Dermis blood vessel endothelial cell (primary cell): Measurements from ENCODE around the gene AKAP12. TPM values are rescaled to one million over a fixed set of nuclear protein-coding genes. Genes with fewer than 3 reads are reported as not detected.
A peak's percentile ranks its signal among the peaks of the same experiment; 100 is the strongest.
"Not testable (repeated sequence)": the region's sequence is repeated elsewhere in the genome, so short reads cannot be mapped to it uniquely, and the experiment has no call there.

Experiments
- DNase-seq: peaks from one replicate; pipeline ENCODE4 v3.0.0; 2010
- total RNA-seq: library from RNA; depleted of rRNA; stranded (reverse); fragments of >200 nt; gene quantifications from 2 replicates; pipeline ENCODE4 v1.2.3, GENCODE V29; 2014

AKAP12 gene
- total RNA-seq, 1 donor from 2014 or later: 699 TPM

DNA sequence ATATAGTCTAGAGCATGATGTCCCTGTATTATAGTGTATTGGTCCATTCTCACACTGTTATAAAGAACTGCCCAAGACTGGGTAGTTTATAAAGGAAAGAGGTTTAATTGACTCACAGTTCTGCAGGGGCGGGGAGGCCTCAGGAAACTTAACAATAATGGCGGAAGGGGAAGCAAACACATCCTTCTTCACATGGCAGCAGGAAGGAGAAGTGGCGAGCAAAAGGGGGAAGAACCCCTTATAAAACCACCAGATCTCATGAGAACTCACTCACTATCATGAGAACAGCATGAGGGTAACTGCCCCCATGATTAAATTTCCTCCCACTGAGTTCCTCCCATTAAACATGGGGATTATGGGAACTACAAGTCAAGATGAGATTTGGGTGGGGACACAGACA, 75.9 kb downstream of the AKAP12 start:
- not testable (repeated sequence) for DNase-seq

DNA sequence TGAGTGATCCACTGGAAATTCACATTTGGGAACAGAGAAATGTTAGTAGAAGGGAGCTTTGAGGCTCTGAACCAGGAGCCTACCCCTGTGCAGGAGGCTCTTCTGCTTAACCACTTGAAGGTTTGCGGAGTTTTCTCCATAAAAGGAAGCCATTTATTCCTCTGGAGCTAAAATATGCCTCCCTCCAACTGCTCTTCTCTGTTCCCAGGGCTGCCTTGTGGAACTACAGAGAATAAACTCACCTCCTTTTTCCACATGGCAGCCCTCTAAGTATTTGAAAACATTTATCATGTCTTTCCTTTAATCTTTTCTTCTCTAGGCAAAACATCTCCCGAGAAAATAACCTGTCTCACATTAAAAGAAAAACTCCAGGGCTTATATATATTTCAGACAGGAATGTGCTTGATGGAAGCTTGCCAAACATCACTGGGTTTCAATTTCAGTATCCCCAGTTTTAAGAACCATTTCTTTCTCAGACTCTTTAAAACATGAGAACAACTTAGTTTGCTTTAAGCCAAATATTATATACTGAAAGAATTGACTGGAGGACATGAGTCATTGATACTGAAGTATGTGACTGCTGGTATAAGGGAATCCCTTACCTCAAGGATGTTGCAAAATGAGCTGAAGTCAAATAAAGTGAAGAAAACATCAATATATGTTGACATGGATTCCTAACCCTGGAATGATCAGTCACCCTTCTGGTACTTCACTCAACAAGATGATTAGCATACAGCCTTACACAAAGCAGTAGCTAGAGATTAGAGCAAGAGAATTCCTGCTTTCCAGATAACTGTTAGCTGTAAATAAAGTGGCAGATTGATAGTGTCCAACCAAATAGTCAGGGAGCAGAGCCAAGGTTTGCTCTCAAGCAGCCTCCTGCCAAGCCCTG, 77.6 kb downstream of the AKAP12 start:
- peak; percentile 57 for DNase-seq

DNA sequence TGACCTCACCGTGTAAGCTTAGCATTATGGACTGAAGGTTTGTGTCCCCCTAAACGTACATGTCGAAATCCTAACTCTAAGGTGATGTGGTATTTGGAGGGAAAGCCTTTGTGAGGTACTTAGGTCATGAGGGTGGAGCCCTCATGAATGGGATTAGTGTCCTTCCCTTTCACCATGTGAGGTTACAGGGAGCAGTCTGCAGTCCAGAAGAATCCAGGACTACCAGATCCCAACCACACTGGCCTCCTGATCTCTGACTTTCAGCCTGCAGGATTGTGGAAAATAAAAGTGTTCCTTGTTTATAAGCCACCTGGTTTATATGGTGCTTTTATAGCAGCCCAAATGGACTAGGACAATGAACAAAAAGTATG, 78.2 kb downstream of the AKAP12 start:
- DNase-seq: no peak

DNA sequence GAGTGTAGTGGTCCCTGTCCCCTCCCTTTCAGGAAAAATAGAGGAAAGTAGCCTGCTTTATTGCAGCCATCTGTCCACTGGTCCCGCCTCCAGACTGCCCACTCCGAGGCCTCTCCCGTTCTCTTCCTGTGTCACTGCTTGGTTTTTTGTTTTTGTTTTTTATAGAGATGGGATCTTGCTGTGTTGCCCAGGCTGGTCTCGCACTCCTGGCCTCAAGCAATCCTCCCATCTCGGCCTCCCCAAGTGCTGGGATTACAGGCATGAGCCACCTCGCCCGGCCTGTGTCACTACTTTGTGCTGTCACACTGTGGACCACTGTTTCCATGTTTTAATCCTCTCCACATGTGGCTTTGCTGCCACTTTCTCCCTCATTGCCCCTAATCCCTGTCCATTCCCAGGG, 80.4 kb downstream of the AKAP12 start:
- DNase-seq: no peak

DNA sequence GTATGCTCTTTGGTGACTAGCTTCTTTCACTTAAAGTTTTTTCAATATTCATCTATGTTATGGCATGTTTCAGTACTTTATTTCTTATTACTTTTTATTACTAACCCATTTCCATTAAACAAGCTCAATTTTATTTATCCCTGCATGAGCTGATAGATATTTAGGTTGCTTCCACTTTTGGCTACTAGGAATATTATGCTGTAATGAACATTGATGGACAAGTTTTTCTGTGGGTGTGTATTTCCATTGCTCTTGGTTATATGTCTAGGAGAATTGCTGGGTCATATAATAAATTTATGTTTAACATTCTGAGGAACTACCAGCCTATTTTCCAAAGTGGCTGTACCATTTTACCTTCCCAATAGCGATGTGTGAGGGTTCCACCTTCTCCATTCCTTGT, 81.7 kb downstream of the AKAP12 start:
- no peak for DNase-seq

DNA sequence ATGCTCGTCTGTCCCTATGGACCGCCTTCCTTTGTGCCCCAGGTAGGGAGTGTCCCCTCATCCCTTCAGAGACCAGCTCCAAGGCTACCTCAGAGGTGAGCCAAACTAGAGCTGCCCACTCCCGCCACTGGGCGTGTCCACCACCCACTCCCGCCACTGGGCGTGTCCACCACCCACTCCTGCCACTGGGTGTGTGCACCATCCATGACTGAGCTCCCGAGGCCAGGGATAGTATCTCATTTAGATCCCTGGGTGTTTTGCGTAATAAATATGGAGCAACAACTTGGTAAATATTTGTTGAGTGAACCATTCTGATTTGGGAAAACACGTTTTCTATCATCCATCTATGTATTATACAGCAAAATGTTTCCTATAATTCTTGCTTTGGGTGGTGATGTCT, 82.8 kb downstream of the AKAP12 start:
- no peak for DNase-seq

DNA sequence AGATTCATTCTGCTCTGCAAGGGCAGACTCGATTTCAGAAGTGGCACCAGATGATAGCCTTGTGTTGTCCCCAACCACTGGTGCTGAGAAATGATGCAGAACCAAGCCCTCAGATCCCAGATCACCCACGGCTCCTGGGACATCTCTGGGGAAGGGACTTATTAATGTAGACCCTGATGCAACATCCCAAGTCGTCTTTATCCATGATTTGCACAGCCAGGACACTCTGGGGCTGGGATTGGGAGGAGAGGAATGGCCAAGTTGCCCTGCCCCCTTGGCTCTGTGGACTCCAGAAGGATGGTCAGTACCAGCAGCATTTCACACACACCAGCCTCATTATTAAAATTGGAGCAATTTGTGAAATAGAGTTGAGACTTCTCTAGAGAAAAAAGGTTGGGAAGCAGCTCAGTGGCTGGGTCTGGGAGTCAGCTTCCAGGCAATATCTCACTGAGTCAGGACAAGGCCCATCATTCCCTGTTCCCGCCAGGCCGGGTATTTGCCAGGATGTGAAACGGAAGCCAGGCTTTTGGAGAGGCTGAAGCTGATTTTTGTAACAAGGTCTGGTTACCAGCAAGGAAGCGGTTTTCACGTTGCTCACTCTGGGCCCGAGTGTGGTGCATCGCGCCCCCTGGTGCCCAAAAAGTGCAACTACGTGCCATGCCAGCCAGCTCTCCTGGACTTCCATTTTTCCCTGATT, 84.2 kb downstream of the AKAP12 start:
- DNase-seq: peak; percentile 95

DNA sequence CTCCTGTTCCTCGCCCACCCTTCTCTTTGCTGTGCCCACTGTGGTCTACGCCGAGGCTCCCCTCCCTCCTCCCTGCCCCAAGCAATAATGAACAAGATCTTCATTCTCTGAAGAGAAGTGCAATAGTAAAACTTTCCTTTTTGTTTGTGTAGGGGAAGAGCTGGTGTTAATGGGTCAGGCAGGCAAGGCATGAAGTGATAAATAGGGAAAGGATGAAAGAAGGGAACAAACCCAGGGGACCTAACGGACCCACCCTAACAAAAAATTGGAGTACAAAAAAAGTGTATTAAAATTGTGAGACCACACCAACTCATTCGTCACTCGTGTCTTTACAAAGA, 84.7 kb downstream of the AKAP12 start:
- no peak for DNase-seq

DNA sequence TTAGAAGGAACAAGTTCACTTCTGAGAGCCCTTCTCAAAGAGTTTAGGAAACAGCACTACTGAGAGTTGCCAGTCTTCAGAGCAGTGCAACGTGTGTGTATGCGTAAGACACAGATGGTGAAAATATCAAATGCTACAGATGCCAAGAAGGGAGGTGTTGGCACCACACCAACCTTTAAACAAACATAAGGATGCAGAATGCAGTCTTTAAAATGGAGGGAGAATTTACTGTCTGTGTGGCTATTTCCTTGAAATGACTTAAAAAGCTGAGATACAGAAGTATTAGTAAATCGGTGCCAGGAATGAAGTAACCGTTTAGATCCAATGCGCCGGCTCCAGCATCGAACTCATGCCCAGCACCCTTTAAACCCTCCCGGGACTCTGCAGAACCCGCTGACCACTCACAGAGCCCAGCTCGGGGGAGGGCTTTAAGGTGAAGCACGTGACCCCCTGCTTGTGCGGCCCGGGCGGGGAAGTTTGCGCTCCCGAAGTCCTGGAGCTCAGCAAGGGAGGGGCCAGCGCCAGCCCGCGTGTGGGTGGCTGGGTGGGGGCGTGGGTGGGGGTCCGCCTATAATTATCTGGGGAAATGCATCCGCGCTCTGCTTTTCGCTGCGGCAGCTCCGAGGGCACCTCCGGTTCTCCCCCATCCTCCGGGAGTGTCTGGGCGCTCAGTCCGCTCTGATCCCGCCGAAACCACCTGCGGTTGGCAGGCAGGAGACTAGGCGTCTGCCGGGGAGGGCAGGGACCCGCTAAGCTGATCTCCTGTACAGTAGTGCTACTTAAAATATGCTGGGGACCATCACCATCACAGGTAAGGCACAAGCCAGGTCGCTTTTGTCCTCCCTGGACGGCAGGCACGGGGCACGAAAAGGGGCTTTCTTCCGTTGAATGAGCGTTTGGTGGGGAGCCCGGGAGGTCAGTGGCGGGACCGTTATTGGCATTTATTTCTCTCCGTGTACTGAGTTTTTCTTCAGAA, 85.6 kb downstream of the AKAP12 start:
- DNase-seq: peak; percentile 93

DNA sequence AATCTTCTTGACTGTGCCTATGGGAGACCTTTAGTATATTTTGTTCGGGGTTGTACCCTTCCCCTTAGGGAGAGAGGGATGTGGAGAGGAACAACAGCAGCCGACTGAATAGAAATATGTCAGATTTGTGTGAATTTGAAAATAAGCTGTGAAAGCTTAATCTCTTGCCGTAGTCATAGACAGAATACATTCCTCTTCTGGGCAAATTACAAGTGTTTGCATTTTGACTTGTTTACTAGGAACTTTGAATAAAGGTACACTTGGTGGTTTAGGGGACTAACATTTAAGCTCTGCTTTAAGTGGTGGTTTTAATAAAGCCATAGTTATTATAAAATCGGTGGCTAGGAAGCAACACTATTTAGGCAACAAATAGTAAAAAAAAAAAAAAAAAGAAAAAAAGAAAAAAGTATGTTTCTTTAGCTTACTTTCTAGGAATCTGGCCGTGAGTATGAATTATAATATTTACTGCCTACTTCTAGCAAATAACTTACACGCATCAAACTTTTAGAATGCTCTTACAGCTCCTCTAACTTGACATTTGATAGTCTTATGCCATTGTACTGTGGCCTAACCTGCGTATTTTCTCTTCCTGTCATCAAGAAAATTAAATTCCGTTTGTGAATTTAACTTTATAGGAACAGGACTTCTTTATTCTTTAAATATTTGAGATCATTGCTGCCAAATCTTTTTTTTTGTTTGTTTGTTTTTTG, 86.5 kb downstream of the AKAP12 start:
- peak; percentile 33 for DNase-seq

DNA sequence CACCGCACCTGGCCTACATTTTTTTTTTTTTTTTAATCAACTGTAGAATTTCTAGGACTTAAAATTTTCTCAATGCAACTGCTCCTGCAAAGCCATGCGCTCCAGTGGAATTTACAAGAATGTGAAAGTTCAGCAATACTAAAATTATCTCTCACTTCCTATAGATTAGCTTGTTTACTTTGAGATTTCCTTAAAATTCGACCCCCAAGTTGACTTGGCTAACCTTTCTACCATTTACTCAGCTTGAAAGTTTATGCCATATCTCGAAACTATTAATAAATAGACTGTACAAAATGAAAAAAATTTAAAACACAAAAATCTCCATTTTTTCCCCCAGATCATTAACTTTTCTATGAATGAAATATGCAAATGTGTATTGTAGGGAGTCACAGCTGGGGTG, 87.3 kb downstream of the AKAP12 start:
- DNase-seq: no peak

DNA sequence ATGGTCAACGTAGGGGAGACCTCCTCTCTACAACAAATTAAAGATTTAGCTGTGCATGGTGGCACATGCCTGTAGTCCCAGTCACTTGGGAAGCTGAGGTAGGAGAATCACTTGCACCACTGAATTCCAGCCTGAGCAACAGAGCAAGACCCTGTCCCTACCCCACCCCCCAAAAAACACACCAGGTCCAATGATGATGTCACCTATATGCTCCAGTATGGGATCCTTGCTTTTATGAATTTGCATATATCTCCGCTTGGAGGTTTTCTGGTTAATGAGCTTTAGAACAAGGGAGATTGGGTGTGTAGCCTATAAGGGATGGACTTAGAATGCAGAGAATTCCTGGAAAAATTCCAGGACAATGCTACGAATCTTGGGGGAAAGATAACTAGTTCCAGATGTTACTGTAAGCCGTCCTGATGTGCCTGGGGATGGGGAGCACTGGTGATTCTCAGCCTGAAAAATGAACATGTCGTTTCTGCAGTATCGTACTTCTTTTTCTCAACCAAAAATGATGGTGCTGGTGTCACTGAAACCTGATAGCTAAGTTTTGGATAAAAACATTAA, 90.4 kb downstream of the AKAP12 start:
- DNase-seq: no peak

DNA sequence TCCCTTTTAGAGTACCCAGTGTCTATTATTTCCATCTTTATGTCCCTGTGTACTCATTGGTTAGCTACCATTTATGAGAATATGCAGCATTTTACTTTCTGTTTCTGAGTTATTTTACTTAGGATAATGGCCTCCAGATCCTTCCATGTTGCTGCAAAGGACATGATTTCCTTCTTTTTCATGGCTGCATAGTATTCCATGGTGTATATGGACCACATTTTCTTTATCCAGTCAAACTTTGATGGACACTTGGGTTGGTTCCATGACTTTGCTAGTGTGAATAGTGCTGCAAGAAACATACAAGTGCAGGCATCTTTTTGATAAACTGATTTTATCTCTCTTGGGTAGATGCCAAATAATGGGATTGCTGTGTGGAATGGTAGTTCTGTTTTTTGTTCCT, 96.2 kb downstream of the AKAP12 start:
- DNase-seq: no peak

DNA sequence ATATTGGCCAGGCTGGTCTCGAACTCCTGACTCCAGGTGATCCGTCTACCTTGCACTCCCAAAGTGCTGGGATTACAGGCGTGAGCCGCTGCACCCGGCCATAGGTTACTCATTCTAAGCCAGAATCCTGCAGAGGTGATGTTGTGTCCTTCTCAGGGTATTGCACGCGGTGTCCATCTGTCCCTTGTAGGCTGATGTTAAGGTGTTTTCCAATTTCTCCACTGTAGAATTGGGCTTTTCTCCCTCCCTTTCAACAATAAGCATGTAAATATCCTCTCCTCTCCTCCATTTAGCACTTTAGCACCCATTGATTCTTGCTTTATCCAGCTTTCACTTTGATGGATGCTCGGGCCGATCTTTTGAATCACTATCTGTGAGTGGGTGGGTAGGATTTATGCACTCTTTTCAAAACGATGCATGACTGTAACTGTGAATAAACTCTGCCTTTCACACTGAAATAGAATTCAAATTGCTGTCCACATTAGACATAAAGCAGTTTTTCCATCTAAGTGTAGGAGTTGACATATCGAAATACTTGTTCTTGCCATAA, 99.0 kb downstream of the AKAP12 start:
- no peak for DNase-seq

DNA sequence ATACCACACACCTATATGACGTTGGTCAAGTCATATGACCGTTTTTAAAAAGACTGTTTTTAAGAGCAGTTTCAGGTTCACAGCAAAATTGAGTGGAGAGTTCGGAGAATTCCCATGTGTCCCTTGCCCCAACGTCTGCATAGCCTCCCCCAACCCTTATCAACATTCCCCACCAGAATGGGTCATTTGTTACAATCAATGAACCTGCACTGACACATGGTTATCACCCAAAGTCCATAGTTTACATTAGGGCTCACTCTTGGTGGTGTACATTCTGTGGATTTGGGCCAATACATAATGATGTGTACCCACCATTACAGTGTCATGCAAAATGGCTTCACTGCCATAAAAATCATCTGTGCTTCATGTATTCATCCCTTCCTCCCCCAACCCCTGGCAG, 99.6 kb downstream of the AKAP12 start:
- DNase-seq: no peak

DNA sequence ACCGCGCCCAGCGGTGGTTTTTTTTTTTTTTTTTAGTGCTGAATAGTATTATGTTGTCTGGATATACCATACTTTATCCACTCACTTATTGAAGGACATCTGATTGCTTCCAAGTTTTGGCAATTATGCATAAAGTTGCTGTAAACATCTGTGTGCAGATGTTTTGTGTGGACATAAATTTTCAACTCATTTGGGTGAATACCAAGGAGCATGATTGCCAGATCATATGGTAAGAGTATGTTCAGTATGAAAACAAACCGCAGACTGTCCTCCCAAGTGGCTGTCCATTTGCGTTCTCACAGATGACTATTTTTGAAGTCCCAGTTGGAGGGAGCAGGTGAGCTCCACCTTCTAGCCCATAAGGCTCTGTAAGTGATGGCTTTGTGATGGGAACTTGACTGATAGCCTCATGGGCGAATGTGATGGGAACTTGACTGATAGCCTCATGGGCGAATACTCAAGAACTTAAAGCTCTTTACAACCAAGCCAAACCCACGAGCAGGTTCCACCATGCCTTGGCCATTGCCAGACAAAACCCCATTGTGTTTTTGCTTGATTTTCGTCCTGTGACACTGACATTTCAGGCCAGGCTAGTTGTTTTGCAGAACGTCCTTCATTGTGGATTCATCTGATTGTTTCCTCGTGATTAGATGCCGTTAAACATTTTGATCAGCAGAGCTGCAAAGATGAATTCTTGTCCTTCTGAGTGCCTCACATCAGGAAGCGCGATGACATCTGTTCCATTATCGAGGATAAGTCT, 100.6 kb downstream of the AKAP12 start:
- no peak for DNase-seq

DNA sequence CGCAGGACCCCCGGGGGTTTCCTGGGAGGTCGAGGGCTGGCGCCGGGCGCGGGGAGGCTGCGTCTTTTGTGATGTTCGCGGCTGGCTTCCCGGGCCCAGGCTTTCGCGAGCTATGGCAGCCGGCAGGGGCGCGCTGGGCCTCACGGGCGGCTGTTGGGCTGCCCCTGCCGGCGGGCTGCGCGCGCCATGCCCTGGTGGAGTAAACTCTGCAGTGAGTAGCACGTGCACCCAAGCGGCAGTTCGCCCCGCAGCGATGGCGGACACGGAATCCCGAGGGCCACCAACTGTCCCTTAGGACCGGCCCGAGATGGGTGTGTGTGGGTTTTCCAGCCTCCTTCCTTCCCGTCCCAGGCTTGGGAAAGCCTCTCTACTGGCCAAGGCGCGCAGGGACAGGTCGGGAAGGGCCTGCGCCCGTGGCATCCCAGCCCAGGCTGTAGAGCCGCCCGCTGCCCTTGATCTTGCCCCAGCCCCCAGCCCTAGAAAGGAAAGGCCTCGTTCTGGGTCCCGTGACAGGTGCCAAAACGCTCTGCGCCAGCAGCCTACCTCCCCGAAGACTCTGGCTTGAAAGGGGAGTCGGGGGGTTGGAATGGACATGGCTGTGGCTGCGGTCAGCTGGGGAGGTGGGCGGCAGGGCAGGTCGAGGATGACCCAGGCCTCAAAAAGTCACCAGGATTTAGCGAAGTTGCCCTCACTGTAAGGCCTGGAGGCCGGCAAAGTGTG, 101.9 kb downstream of the AKAP12 start:
- DNase-seq: no peak

DNA sequence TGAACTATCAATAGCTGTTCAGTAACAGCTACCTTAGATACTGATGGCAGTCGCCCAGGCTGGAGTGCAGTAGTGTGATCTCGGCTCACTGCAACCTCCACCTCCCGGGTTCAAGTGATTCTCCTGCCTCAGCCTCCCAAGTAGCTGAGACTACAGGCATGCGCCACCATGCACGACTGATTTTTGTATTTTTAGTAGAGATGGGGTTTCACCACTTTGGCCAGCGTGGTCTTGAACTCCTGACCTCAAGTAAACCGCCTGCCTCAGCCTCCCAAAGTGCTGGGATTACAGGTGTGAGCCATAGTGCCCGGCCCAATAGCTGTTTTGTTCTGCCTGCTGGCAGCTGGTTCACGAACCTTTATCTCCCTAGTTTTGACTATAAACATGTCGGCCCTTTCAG, 103.0 kb downstream of the AKAP12 start:
- DNase-seq: not testable (repeated sequence)

DNA sequence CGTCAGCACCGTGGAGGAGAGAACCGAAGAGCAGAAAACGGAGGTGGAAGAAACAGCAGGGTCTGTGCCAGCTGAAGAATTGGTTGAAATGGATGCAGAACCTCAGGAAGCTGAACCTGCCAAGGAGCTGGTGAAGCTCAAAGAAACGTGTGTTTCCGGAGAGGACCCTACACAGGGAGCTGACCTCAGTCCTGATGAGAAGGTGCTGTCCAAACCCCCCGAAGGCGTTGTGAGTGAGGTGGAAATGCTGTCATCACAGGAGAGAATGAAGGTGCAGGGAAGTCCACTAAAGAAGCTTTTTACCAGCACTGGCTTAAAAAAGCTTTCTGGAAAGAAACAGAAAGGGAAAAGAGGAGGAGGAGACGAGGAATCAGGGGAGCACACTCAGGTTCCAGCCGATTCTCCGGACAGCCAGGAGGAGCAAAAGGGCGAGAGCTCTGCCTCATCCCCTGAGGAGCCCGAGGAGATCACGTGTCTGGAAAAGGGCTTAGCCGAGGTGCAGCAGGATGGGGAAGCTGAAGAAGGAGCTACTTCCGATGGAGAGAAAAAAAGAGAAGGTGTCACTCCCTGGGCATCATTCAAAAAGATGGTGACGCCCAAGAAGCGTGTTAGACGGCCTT, 110.0 kb downstream of the AKAP12 start:
- no peak for DNase-seq
